GM12864 (cell line): Measurements from ENCODE around the gene CSNK1G3.

Experiments used
- DNase-seq: peaks from one replicate; pipeline ENCODE4 v3.0.0-alpha.2; 2011; ENCODE audit warnings: low read depth
- H3K4me3 ChIP-seq: 2 replicates; pipeline ENCODE4 v1.5.1; 2011; ENCODE audit warnings: mild to moderate bottlenecking, low read depth, low read length, control low read depth
- TF ChIP-seq, protein P1 (sequence below): IDR thresholded peaks from 2 replicates; pipeline ENCODE4 v1.5.1; 2011; ENCODE audit warnings: low read depth, mild to moderate bottlenecking, moderate library complexity, low read length, control low read depth, inconsistent platforms; ENCODE audit errors: missing control alignments

CSNK1G3 gene

DNA sequence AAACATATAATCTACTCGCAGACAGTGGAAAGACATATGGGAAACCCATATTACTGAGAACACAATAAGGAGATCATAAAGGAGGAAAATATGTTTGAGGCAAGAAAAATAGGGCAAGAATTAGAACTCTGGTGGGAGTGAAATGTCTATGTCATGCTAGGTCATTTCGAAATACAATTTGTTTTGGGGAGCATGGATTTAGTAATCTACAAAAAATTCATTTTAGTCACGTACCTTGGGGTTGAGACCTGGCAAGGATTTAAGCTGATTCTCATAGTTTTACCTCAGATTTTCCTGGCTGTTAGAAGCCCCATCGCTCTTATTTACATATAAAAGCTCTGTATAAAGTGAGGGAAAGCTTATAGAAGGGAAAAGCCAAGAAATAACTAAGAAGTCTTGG is 11.5 kb upstream of the CSNK1G3 start:
- H3K4me3 ChIP-seq = no peak overlapping the region
- DNase-seq = no peak
- TF ChIP-seq, protein P1, sequence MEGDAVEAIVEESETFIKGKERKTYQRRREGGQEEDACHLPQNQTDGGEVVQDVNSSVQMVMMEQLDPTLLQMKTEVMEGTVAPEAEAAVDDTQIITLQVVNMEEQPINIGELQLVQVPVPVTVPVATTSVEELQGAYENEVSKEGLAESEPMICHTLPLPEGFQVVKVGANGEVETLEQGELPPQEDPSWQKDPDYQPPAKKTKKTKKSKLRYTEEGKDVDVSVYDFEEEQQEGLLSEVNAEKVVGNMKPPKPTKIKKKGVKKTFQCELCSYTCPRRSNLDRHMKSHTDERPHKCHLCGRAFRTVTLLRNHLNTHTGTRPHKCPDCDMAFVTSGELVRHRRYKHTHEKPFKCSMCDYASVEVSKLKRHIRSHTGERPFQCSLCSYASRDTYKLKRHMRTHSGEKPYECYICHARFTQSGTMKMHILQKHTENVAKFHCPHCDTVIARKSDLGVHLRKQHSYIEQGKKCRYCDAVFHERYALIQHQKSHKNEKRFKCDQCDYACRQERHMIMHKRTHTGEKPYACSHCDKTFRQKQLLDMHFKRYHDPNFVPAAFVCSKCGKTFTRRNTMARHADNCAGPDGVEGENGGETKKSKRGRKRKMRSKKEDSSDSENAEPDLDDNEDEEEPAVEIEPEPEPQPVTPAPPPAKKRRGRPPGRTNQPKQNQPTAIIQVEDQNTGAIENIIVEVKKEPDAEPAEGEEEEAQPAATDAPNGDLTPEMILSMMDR = no peak

DNA sequence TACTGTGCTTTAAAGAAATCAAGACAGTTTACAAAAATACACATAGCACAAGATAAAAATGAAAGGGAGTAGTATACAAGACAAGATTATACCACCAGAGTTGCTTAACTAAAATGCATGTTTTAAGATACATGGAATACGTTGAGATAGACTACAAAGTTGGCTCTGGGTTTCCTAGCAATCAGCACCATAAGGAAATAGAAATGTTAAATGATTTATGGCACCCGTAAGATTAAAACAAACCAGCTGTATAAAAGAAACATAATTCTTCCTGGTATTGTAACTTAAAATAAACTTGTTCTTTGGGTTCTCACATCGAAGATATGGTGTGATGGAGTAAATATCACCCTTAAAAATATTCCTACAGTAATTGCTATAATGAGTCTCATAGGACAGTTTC is 9.9 kb upstream of the CSNK1G3 start:
- no peak overlapping the region for H3K4me3 ChIP-seq
- TF ChIP-seq, protein P1 = no peak
- DNase-seq = no peak

DNA sequence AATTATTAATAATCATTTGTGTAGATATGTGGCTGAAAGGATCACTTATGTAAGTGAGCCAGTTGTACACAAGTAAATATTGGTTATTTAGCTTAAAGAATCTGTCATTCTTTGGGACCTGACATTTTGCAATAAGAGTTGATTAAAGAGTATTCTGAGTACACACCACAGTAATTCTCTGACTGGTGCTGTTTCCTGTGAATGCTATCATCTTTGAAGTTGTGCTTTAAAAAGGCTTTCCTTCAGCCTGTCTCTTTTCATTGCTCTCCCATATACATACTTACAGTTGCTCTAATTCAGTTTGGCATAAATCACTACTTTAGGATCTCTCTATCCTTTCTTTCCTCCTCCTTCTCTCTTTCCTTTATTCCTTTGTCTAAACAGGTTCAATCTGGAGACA is 8.7 kb upstream of the CSNK1G3 start:
- no peak for DNase-seq
- TF ChIP-seq, protein P1 = no peak
- no peak overlapping the region for H3K4me3 ChIP-seq

DNA sequence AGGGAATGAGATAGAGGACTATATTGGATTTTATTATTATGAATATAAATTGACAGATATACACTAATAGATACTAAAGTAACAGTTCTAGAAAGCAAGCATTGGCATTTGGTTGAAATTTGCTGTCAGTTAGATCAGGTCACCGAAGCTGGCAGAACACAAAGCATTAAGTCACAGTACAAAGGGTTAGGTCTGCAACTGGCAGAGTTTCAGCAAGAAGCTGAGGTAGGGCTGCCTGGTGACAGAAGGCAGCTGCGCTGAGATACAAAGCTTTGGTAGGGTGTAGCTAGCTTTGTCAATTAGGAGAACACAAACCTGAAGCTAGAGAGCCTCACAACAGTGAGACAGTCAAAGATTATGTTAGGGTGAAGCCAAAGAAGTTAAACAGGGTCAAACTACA is 6.3 kb upstream of the CSNK1G3 start:
- DNase-seq = no peak
- H3K4me3 ChIP-seq = no peak overlapping the region
- TF ChIP-seq, protein P1 = no peak

DNA sequence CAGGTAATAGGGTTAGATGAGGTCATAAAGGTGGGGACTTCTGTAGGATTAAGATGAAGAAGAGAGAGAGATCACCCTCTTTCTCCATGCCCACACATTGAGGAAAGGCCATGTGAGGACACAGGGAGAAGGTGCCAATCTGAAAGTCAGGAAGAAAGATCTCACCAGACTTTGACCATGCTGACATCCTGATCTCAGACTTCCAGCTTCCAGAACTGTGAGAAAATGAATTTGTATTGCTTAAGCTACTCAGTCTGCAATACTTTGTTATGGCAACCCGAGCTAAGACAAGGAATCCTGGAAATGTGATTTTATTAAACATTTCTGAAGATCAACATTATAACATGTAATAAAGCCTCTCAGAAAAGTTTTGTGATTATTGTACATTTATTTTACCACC is 3.5 kb upstream of the CSNK1G3 start:
- DNase-seq = no peak
- TF ChIP-seq, protein P1 = no peak
- no peak overlapping the region for H3K4me3 ChIP-seq

DNA sequence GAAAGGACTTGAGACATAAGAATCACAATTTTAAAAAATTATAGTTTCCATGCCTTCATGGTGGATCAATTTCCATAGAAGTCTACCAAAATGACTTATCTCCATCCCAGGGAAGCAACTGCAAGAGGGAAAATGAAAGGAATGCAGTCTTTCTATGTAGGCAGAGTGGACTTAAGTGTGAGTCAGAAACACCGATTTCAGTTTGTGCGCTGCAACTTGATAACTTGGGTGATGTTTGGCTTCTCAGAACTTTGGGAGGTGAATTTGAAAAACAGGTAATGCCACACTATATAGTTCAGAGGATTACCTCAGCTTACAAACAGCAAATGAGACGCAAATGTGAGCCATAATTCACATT is 708 bp upstream of the CSNK1G3 start:
- DNase-seq = no peak
- peak overlapping the region; percentile 77 for H3K4me3 ChIP-seq
- TF ChIP-seq, protein P1 = no peak

DNA sequence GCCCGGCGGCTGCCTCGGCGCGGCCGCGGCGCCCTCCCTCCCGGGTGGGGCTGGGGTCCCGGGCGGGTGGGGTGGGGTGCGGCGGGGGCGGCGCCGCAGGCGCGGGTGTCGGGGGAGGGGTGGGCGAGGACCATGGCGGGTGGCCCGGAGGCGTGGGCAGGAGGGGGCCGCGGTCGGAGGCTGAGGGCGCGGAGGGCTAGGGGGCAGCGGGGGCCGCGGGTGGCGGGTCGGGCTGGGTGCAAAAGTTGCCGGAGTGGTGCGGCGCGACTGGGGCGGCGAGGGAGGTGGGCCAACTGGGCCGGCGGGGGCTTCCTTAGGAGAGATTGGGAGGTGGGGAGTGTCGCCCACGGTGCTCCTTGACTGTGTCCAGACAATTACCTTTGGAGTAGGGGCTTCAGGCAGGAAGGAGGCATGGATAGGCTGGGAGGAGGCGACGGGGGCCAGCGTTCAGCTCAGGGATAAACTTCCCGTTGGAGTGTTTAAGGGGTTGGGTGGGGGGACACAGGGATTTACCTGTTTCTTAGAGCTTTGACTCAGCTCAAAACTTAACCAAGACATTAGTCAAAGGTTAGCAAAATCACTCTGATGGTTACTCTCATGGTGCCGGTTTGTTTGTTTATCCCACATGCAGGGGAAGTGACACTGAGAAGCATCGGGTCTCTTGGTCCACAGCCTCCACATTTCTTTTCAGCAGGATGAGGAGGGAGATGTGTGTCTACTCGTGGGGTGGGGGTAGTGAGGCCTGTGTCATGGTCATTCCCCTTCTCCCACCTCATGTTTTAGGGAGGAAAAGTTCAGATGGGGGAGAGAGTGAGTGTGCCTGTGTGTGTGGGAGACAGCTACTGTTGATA is 859 bp downstream of the CSNK1G3 start:
- TF ChIP-seq, protein P1 = no peak

More for the DNA sequence above, 859 bp downstream of the CSNK1G3 start:
- H3K4me3 ChIP-seq = peak overlapping the region; percentile 77
- no peak for DNase-seq
